ENCODE data around the gene CDC42SE1.
"Not testable (repeated sequence)": the region's sequence is repeated elsewhere in the genome, so short reads cannot be mapped to it uniquely, and the experiment has no call there.

The CDC42SE1 gene, protein sequence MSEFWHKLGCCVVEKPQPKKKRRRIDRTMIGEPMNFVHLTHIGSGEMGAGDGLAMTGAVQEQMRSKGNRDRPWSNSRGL

DNA sequence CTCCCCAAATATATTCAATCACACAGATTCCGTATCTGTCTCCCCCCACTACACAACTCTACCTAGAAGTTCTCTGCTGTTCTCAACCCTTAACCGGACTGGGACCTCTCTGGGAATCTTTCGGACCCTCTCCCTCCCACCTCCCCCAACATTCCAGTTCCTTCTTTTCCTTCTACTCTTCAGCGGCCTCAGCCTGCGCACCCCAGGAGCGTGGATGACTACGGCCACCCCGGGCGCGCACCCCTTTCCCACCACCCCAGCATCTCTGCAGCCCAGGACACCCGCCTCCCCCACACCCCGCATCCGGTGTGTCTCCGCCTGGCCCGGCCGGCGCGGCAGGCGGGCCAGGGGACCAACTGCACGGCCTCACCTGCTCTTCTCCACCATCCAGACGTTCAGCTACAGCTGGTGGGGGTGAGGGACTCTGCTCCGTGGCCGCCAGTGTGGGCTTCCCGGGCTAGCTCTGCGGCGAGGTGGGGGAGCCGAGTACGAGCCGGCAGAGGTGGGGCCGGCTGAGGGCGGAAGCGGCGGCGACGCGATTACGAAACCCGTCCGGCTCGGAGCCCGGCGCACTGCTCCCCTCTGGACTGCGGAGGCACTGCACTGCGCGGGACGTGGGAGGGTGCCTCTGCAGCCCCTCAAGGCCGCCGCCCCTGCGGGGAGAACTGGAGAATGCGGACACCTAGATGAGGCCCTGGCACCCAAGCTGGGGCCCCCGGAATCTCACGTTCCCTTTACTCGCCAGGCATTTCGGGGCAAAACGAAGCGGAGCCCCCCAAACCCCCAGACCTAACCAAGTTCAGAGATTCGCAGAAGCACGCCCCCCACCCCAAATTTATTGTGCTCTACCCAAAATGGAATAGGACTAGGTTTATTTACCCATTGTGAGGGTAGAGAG lies at the start of gene CDC42SE1:
CDC42SE1 (minus strand) TSS at position 514 of the 898 bp plus-strand sequence. CDS start 3,892 bp downstream, outside the sequence.
- Mint-ChIP-seq H3K4me1 (peaks cover 64% of the 10 kb centered on the region), H3K36me3 (ENCODE audit: low read depth) (peaks cover 46% of the 10 kb centered on the region), H3K9me3 (no peaks in the 10 kb centered on the region), H3K27ac (peak within 1 kb of the TSS; percentile 96), H3K4me3 (peak within 1 kb of the TSS; percentile 97), H3K27me3 (no peaks in the 10 kb centered on the region)
- ATAC-seq (peak; percentile 83), DNase-seq (peak; percentile 88)

DNA sequence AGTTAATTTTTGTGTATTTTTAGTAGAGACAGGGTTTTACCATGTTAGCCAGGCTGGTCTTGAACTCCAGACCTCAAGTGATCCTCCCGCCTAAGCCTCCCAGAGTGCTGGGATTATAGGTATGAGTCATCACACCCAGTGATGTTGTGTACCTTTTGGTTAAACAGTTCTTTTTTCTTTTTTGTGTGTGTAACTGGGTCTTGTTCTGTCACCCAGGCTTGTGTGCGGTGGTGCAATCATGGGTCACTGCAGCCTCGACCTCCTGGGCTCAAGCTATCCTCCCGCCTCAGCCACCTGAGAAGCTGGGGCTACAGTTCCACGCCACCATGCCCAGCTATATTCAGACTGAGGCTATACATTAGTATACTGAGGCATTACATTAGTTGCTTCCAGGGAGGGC lies 48.9 kb upstream of the CDC42SE1 start:
- Mint-ChIP-seq H3K4me3 (no peak overlapping the region), H3K9me3 (no peaks in the 10 kb centered on the region), H3K4me1 (peaks cover 3% of the 10 kb centered on the region), H3K27ac (no peak overlapping the region), H3K36me3 (ENCODE audit: low read depth) (peaks cover 10% of the 10 kb centered on the region), H3K27me3 (no peaks in the 10 kb centered on the region)
- DNase-seq = no peak
- ATAC-seq = no peak

DNA sequence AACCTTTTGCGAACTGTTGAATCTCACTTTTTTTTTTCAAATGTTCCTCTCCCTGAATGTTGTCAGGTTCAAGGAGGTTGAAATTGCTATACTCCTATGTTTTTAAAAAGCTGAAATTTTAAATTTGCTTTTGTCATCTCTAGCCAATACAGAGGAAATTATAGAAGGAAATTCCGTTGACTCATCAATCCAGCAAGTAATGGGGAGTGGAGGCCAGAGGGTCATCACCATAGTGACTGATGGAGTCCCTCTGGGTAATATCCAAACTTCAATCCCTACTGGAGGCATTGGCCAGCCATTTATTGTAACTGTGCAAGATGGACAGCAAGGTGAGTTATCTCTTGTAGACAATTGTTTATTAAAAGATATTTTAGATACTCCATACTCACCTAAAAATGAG lies 47.5 kb upstream of the CDC42SE1 start:
- no peak for DNase-seq
- H3K27me3 Mint-ChIP-seq = no peaks in the 10 kb centered on the region
- peaks cover 3% of the 10 kb centered on the region for H3K4me1 Mint-ChIP-seq
- peaks cover 10% of the 10 kb centered on the region for H3K36me3 Mint-ChIP-seq (ENCODE audit: low read depth)
- H3K27ac Mint-ChIP-seq = no peak overlapping the region
- H3K4me3 Mint-ChIP-seq = no peak overlapping the region
- H3K9me3 Mint-ChIP-seq = no peaks in the 10 kb centered on the region
- no peak for ATAC-seq

GRCh38 chr1:151104630-151105029 lies 45.2 kb upstream of the CDC42SE1 start:
- peaks cover 3% of the 10 kb centered on the region for H3K4me1 Mint-ChIP-seq
- H3K36me3 Mint-ChIP-seq (ENCODE audit: low read depth) = peaks cover 6% of the 10 kb centered on the region
- H3K27me3 Mint-ChIP-seq = no peaks in the 10 kb centered on the region
- no peak overlapping the region for H3K4me3 Mint-ChIP-seq
- H3K27ac Mint-ChIP-seq = no peak overlapping the region
- DNase-seq (no peak), ATAC-seq (no peak)
- no peaks in the 10 kb centered on the region for H3K9me3 Mint-ChIP-seq

DNA sequence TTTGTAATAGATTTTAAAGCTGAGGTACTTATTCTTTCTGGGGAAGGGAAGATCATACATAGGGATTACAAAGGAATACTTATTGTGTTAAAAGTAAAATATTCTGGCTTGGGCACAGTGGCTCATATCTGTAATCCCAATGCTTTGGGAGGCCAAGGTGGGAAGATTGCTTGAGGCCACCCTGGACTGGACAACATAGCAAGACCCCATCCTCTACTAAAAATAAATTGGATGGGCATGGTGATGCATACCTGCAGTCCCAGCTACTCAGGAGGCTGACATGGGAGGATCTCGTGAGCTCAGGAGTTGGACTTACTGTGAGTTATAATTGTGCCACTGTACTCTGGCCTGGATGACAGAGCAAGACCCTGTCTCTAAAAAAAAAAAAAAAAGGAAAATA lies 38.7 kb upstream of the CDC42SE1 start:
- no peaks in the 10 kb centered on the region for H3K27me3 Mint-ChIP-seq
- H3K9me3 Mint-ChIP-seq = no peaks in the 10 kb centered on the region
- peaks cover 2% of the 10 kb centered on the region for H3K36me3 Mint-ChIP-seq (ENCODE audit: low read depth)
- no peak for ATAC-seq
- no peak overlapping the region for H3K4me3 Mint-ChIP-seq
- H3K27ac Mint-ChIP-seq = no peak overlapping the region
- DNase-seq = no peak
- H3K4me1 Mint-ChIP-seq = no peaks in the 10 kb centered on the region

DNA sequence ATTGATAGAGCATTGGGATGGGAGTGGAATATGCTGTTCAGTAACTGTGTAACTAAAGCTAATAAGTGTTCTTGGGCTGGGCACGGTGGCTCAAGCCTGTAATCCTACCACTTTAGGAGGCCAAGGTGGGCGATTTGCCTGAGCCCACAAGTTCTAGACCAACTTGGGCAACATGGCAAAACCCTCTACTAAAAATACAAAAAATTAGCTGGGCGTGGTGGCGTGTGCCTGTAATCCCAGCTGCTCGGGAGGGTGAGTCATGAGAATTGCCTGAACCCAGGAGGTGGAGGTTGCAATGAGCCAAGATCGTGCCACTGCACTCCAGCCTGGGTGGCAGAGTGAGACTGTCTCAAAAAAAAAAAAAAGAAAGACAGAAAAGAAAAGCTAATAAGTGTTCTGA lies 38.0 kb upstream of the CDC42SE1 start:
- H3K27me3 Mint-ChIP-seq; H3K36me3 Mint-ChIP-seq (ENCODE audit: low read depth); H3K4me3 Mint-ChIP-seq; H3K27ac Mint-ChIP-seq; H3K4me1 Mint-ChIP-seq; DNase-seq; H3K9me3 Mint-ChIP-seq; ATAC-seq: not testable (repeated sequence)

- no peak overlapping the region for H3K27ac Mint-ChIP-seq
Observed at GRCh38 chr1:151085953-151086559, 26.6 kb upstream of the CDC42SE1 start.

DNA sequence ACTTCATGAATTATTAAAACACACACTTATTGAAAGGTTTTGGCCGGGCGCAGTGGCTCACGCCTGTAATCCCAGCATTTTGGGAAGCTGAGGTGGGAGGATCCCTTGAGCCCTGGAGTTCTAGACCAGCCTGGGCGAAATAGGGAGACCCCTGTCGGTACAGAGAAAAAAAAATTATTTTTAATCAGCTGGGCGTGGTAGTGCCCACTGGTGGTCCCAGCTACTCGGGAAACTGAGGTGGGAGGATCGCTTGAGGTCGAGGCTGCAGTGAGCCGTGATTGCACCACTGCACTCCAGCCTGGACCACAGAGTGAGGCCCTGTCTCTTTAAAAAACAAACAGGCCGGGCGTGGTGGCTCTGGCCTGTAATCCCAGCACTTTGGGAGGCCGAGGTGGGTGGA lies 12.8 kb upstream of the CDC42SE1 start:
- ATAC-seq (no peak), DNase-seq (no peak)
- H3K27me3 Mint-ChIP-seq = no peaks in the 10 kb centered on the region
- H3K27ac Mint-ChIP-seq = peak overlapping the region; percentile 99
- H3K4me3 Mint-ChIP-seq = peak overlapping the region; percentile 97
- no peaks in the 10 kb centered on the region for H3K9me3 Mint-ChIP-seq
- peaks cover 33% of the 10 kb centered on the region for H3K4me1 Mint-ChIP-seq
- peaks cover 13% of the 10 kb centered on the region for H3K36me3 Mint-ChIP-seq (ENCODE audit: low read depth)

More at GRCh38 chr1:151085953-151086559, 26.6 kb upstream of the CDC42SE1 start:
- DNase-seq (no peak), ATAC-seq (no peak)
- no peak overlapping the region for H3K4me3 Mint-ChIP-seq
- no peaks in the 10 kb centered on the region for H3K36me3 Mint-ChIP-seq (ENCODE audit: low read depth)
- no peaks in the 10 kb centered on the region for H3K27me3 Mint-ChIP-seq
- no peaks in the 10 kb centered on the region for H3K4me1 Mint-ChIP-seq
- H3K9me3 Mint-ChIP-seq = no peaks in the 10 kb centered on the region

DNA sequence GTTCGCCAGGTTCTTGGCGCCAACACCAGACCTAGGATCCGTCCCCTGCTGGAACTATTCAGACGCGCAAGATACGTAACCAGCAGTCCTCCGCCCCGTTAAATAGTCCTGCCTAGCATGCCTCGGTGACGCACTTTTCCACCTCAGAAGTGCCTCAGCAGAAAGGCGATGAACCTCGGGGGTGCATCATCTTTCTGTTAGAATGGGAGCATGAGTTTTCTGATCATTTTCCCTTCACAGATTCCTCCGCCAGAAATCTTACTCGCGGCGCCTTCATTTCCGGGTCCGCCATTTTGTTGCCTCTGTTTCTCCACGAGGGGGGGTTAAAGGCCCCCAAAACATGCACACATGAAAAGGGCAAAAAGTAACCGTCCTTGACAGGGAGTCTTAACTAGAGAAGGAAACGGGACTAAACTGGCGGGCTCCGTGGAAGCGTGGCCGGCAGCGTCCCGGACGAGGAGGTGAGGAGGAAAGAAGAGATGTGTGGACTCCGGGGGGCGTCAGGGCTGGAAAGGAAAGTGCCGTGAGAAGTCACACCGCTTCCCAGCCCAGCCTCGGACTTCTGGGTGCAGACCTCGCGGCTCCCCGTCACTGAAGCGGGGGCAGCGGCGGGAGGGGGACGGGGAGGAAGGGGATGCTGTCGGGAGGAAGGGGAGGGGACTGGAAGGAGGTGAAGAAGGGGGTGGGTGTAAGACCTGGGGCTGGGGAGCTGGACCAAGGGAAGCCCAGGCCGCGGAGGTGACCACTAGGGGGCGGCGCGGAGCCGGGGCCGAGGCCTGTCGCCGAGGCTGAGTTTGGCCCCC lies 11.3 kb upstream of the CDC42SE1 start, which contains the start of gene GABPB2:
GABPB2 (plus strand) TSS at position 288 of the 803 bp plus-strand sequence. CDS start 17,429 bp downstream, outside the sequence.
- Mint-ChIP-seq H3K4me3 (peak within 1 kb of the TSS; percentile 97), H3K36me3 (ENCODE audit: low read depth) (peaks cover 16% of the 10 kb centered on the region), H3K27ac (peak within 1 kb of the TSS; percentile 99), H3K27me3 (no peaks in the 10 kb centered on the region), H3K4me1 (peaks cover 33% of the 10 kb centered on the region), H3K9me3 (no peaks in the 10 kb centered on the region)
- ATAC-seq (peak; percentile 93), DNase-seq (peak; percentile 94)

GRCh38 chr1:151069103-151069486 lies 9.7 kb upstream of the CDC42SE1 start:
- ATAC-seq (no peak), DNase-seq (no peak)
- H3K36me3 Mint-ChIP-seq (ENCODE audit: low read depth) = peaks cover 11% of the 10 kb centered on the region
- H3K4me1 Mint-ChIP-seq = peaks cover 33% of the 10 kb centered on the region
- H3K27me3 Mint-ChIP-seq = no peaks in the 10 kb centered on the region
- peak overlapping the region; percentile 97 for H3K4me3 Mint-ChIP-seq
- peak overlapping the region; percentile 99 for H3K27ac Mint-ChIP-seq
- no peaks in the 10 kb centered on the region for H3K9me3 Mint-ChIP-seq

DNA sequence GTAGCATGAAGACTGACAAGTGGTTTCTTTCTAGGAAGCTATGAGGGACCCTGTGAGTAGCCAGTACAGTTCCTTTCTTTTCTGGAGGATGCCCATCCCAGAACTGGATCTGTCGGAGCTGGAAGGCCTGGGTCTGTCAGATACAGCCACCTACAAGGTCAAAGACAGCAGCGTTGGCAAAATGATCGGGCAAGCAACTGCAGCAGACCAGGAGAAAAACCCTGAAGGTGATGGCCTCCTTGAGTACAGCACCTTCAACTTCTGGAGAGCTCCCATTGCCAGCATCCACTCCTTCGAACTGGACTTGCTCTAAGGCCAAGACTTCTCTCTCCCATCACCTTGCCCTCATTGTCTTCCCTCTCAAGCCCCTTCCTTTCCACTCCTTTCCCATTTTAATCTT lies 7.8 kb upstream of the CDC42SE1 start:
- peaks cover 9% of the 10 kb centered on the region for H3K36me3 Mint-ChIP-seq (ENCODE audit: low read depth)
- no peak overlapping the region for H3K27ac Mint-ChIP-seq
- ATAC-seq (no peak), DNase-seq (no peak)
- peaks cover 36% of the 10 kb centered on the region for H3K4me1 Mint-ChIP-seq
- no peaks in the 10 kb centered on the region for H3K9me3 Mint-ChIP-seq
- H3K4me3 Mint-ChIP-seq = no peak overlapping the region
- H3K27me3 Mint-ChIP-seq = no peaks in the 10 kb centered on the region

- DNase-seq (no peak), ATAC-seq (no peak)
- Mint-ChIP-seq H3K27me3 (no peaks in the 10 kb centered on the region), H3K4me3 (no peak overlapping the region), H3K4me1 (peaks cover 38% of the 10 kb centered on the region), H3K36me3 (ENCODE audit: low read depth) (peaks cover 5% of the 10 kb centered on the region), H3K27ac (no peak overlapping the region), H3K9me3 (no peaks in the 10 kb centered on the region)
Observed at GRCh38 chr1:151065089-151065645, 5.7 kb upstream of the CDC42SE1 start.

- DNase-seq (no peak), ATAC-seq (no peak)
- H3K27ac Mint-ChIP-seq = no peak overlapping the region
- H3K4me1 Mint-ChIP-seq = peaks cover 29% of the 10 kb centered on the region
- H3K9me3 Mint-ChIP-seq = no peaks in the 10 kb centered on the region
- no peak overlapping the region for H3K4me3 Mint-ChIP-seq
- peaks cover 16% of the 10 kb centered on the region for H3K36me3 Mint-ChIP-seq (ENCODE audit: low read depth)
- H3K27me3 Mint-ChIP-seq = no peaks in the 10 kb centered on the region
Observed at GRCh38 chr1:151062741-151063371, 3.4 kb upstream of the CDC42SE1 start.

DNA sequence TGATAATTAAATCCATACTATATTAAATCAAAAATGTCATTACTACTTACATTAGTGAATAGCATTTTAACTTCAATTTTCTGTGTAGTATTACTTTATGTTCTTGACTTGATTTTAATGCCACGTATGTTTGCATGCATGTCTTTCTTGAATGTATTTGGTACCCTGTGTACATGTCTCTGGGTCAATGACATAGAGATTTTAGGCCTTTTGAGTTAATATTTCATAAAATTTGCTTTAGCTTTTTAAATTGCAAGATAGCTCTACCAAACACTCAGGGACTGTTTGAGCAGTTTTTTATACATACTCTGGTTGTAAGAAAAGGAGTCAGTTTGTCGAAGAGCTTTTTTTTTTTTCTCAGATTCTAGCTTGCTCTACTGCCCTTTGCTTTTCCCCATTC lies 2.3 kb upstream of the CDC42SE1 start:
- peaks cover 25% of the 10 kb centered on the region for H3K36me3 Mint-ChIP-seq (ENCODE audit: low read depth)
- H3K27me3 Mint-ChIP-seq = no peaks in the 10 kb centered on the region
- H3K9me3 Mint-ChIP-seq = no peaks in the 10 kb centered on the region
- H3K4me1 Mint-ChIP-seq = peaks cover 41% of the 10 kb centered on the region
- DNase-seq = no peak
- H3K4me3 Mint-ChIP-seq = peak overlapping the region; percentile 97
- no peak for ATAC-seq
- H3K27ac Mint-ChIP-seq = no peak overlapping the region

Measured in activated naive CD8-positive, alpha-beta T cell treated with anti-CD3 and anti-CD28 coated beads, Interleukin-2, amount 50 U/mL, for 24 hours (primary cell).